Spleen (tissue), 11 donors: Measurements from ENCODE around the gene JPH2. TPM values are rescaled to one million over a fixed set of nuclear protein-coding genes. Genes with fewer than 3 reads are reported as not detected.

Experiments
- DNase-seq: peaks from one replicate; pipeline ENCODE4 v3.0.0-alpha.2; 2020
- H3K27ac ChIP-seq, 8 donors: fragments of 200-600 bp; sonication (generic) in 7 of 8; 1 replicate in 4 of 8; 2 replicates in 4 of 8; pipeline versions ENCODE4 v1.5.0 to v1.8.0; 2016 to 2021; ENCODE audit warnings: inconsistent platforms in 4 of 8, mild to moderate bottlenecking in 4 of 8, moderate library complexity in 1 of 8
- H3K27me3 ChIP-seq, 7 donors: fragments of 200-600 bp; sonication (generic) in 6 of 7; replicated peaks in 1 of 7; 1 replicate in 4 of 7; 2 replicates in 3 of 7; pipeline versions ENCODE4 v1.5.0 to v1.8.0; 2016 to 2021; ENCODE audit warnings: inconsistent platforms in 3 of 7, mild to moderate bottlenecking in 1 of 7
- H3K36me3 ChIP-seq, 6 donors: fragments of 200-600 bp; sonication (generic) in 5 of 6; 1 replicate in 4 of 6; 2 replicates in 2 of 6; pipeline versions ENCODE4 v1.5.0 to v1.8.0; 2016 to 2021; ENCODE audit warnings: inconsistent platforms in 2 of 6
- H3K4me1 ChIP-seq, 6 donors: fragments of 200-600 bp; sonication (generic) in 5 of 6; 1 replicate in 3 of 6; 2 replicates in 3 of 6; pipeline versions ENCODE4 v1.5.0 to v1.8.0; 2016 to 2021; ENCODE audit warnings: inconsistent platforms in 3 of 6
- H3K4me3 ChIP-seq, 8 donors: fragments of 200-600 bp; sonication (generic) in 7 of 8; 1 replicate in 4 of 8; 2 replicates in 4 of 8; pipeline versions ENCODE4 v1.5.0 to v1.8.0; 2016 to 2021; ENCODE audit warnings: inconsistent platforms in 4 of 8, mild to moderate bottlenecking in 4 of 8, moderate library complexity in 2 of 8
- H3K9me3 ChIP-seq, 8 donors: fragments of 200-600 bp; sonication (generic) in 7 of 8; 1 replicate in 4 of 8; 2 replicates in 4 of 8; pipeline versions ENCODE4 v1.5.0 to v1.8.0; 2016 to 2021; ENCODE audit warnings: inconsistent platforms in 4 of 8
- CTCF ChIP-seq, 11 experiments: fragments of 200-600 bp in 7 of 11; fragments of 450-650 bp in 4 of 11; sonication (generic) in 4 of 11; IDR thresholded peaks in 8 of 11; conservative IDR thresholded peaks in 3 of 11; 1 replicate in 7 of 11; 2 replicates in 4 of 11; pipeline versions ENCODE4 v1.4.0 to v1.8.0; 2016 to 2021; ENCODE audit warnings: antibody characterized with exemption in 11 of 11, inconsistent platforms in 4 of 11, mild to moderate bottlenecking in 1 of 11
- POLR2A ChIP-seq, 3 donors: fragments of 450-650 bp; IDR thresholded peaks; one replicate each; pipeline ENCODE4 v1.5.1; 2017; ENCODE audit warnings: antibody characterized with exemption in 3 of 3, mild to moderate bottlenecking in 1 of 3
- POLR2AphosphoS5 ChIP-seq, 3 donors: sonication (generic); formaldehyde crosslinking; IDR thresholded peaks; one replicate each; pipeline ENCODE4 v1.5.1; 2017; ENCODE audit warnings: antibody characterized with exemption in 3 of 3
- WGBS, 5 donors: extraction: QIAGEN DNeasy Blood & Tissue Kit in 3 of 5; methylation state at CpG; one replicate each; pipeline versions ENCODE4 v1.1.5 to v1.1.7; 2013 to 2018; 5-methylcytosine and 5-hydroxymethylcytosine counted together
- intact Hi-C: fragments of 100-400 bp; cut with DNase I; formaldehyde crosslinking; loops from one replicate; pipeline ENCODE4 v1.15.0; 2023; ENCODE audit warnings: low total_unique reads
- polyA plus RNA-seq, 3 donors: library from polyadenylated mRNA; stranded (reverse); fragments of 200-250 nt; gene quantifications; one replicate each; pipeline ENCODE4 v1.2.1, GENCODE V29; 2013
- total RNA-seq, 7 donors: library from RNA; depleted of rRNA in 3 of 7; stranded (reverse); fragments of >200 nt in 3 of 7; fragmentation: NEBNext Ultra II Directional in 4 of 7; extraction: Animal tissue kit (Norgen Biotek cat#: 25700) in 4 of 7; gene quantifications; one replicate each; pipeline versions ENCODE4 v1.1.0 to v1.2.1, GENCODE V29; 2016 to 2021
- donor health status: healthy with polysubstance abuse.
- donor health status: DM: no; HTN: no; CAD: no; lungs with moderate emphysema.
- donor health status: DM: no; HTN: no; CAD: no.
- donor health status: Bipolar disorder and iron deficiency.
- donor health status: healthy.
- donor health status: DM: no; HTN: no; CAD: no.
- donor health status: DM: yes; HTN: yes; CAD: no.

Gene JPH2
- total and polyA plus RNA-seq, 10 donors, result 0.50 to 4.4 (median 1.3) TPM

GRCh38 chr20:44204832-44205215 lies 17.8 kb upstream of the JPH2 start:
- Histone ChIP-seq H3K4me1 (peaks cover 18 to 79% (median 43%) of the 10 kb centered on the region in 6 donors), H3K36me3 (peaks cover 3 to 69% (median 54%) of the 10 kb centered on the region in 6 donors), H3K27me3 (no peaks in the 10 kb centered on the region), H3K4me3 (no peak overlapping the region), H3K9me3 (no peaks in the 10 kb centered on the region), H3K27ac (no peak overlapping the region)
- no peak for TF ChIP-seq POLR2AphosphoS5 (IDR thresholded peaks at IDR 0.05)
- no peak for TF ChIP-seq POLR2A (IDR thresholded peaks at IDR 0.05)
- no peak for TF ChIP-seq CTCF (IDR thresholded peaks at IDR 0.05 in 8 of 11, conservative IDR thresholded peaks at IDR 0.05 in 3 of 11)
- intact Hi-C loops, result no loop called here
- DNase-seq, result no peak
- 93 to 96% (median 95%) methylated on average over 10 of the region's 10 CpGs for WGBS, 5 donors

- peaks cover 3 to 74% (median 59%) of the 10 kb centered on the region in 6 donors for H3K36me3 ChIP-seq
Measured at GRCh38 chr20:44204156-44204831, 17.3 kb upstream of the JPH2 start.

GRCh38 chr20:44203161-44203560 lies 16.2 kb upstream of the JPH2 start:
- intact Hi-C loops, result no loop called here
- H3K36me3 ChIP-seq, result peaks cover 3 to 86% (median 71%) of the 10 kb centered on the region in 6 donors
- WGBS, 5 donors, result 74 to 98% (median 78%) methylated on average over 2 of the region's 2 CpGs

More at GRCh38 chr20:44204156-44204831, 17.3 kb upstream of the JPH2 start:
- no peak for DNase-seq
- Histone ChIP-seq H3K27me3 (no peaks in the 10 kb centered on the region), H3K4me3 (no peak overlapping the region), H3K4me1 (peaks cover 14 to 75% (median 38%) of the 10 kb centered on the region in 6 donors), H3K27ac (no peak overlapping the region), H3K9me3 (no peaks in the 10 kb centered on the region)
- TF ChIP-seq POLR2A (IDR thresholded peaks at IDR 0.05) (no peak), CTCF (IDR thresholded peaks at IDR 0.05 in 8 of 11, conservative IDR thresholded peaks at IDR 0.05 in 3 of 11) (no peak), POLR2AphosphoS5 (IDR thresholded peaks at IDR 0.05) (no peak)
- intact Hi-C loops, result no loop called here
- WGBS, 5 donors, result 91 to 98% (median 94%) methylated on average over 4 of the region's 4 CpGs

More at GRCh38 chr20:44203161-44203560, 16.2 kb upstream of the JPH2 start:
- no peak for TF ChIP-seq CTCF (IDR thresholded peaks at IDR 0.05 in 8 of 11, conservative IDR thresholded peaks at IDR 0.05 in 3 of 11)
- no peak for TF ChIP-seq POLR2AphosphoS5 (IDR thresholded peaks at IDR 0.05)
- no peak for TF ChIP-seq POLR2A (IDR thresholded peaks at IDR 0.05)
- Histone ChIP-seq H3K27ac (no peak overlapping the region), H3K27me3 (no peaks in the 10 kb centered on the region), H3K9me3 (no peaks in the 10 kb centered on the region), H3K4me3 (no peak overlapping the region), H3K4me1 (peaks cover 8 to 71% (median 27%) of the 10 kb centered on the region in 6 donors)
- no peak for DNase-seq
